Coronary artery (tissue), 2 donors: ENCODE measurements around the gene PPP1R18.

ENCODE experiments used
- DNase-seq: peaks from one replicate; pipeline ENCODE4 v3.0.0-alpha.2; 2017; ENCODE audit warnings: low spot score
- H3K27ac ChIP-seq, 2 donors: fragments of 200-600 bp; sonication (generic); one replicate each; pipeline ENCODE4 v1.5.1; 2016 to 2019
- H3K4me3 ChIP-seq: fragments of 200-600 bp; sonication (generic); 2 replicates; pipeline ENCODE4 v1.5.1; 2016; ENCODE audit warnings: mild to moderate bottlenecking, moderate library complexity
- TF ChIP-seq, protein P1 (sequence below): fragments of 200-600 bp; sonication (generic); IDR thresholded peaks from one replicate; pipeline ENCODE4 v1.5.1; 2019; ENCODE audit warnings: antibody characterized with exemption

The PPP1R18 gene

DNA sequence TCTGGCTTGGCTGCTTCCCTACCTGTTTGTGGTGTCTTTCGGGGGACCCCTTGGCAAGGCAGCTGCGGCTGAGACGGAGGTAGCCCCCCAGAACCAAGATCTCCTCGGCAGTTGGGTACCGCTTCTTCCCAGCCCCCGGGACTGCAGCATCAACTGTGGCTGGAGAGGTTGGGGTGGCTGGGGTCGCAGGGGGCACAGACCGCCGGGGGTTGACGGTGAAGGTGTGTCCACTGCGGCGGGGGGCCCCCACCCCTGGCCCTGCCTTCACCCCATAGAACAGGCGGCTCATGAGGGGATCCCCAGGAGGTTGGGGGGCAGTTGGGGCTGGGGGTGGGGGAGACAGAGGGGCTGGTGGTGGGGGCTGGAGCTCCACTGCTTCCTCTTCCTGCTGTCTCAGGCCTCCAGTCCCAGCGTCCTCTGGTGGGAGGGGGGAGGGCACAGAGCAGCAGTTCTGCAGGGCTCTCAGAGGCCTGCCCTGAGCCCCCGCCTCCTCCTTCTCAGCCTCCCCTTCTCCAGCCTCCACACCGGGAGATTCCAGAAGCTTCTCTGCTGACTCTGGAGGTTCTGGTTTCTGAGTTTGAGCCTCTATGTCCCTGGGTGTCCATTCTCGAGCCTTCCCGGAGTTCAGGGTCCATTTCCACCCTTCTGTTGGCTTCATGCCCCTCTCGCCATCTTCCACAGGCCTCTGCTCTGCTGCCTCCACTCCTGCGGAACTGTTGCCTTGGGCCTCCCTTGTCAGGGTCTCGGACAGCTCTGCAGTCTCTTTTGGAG lies 1.9 kb downstream of the PPP1R18 start:
- peak overlapping the region; percentile 95 to 100 for H3K27ac ChIP-seq
- H3K4me3 ChIP-seq = peak overlapping the region; percentile 91
- no peak for DNase-seq
- TF ChIP-seq, protein P1, sequence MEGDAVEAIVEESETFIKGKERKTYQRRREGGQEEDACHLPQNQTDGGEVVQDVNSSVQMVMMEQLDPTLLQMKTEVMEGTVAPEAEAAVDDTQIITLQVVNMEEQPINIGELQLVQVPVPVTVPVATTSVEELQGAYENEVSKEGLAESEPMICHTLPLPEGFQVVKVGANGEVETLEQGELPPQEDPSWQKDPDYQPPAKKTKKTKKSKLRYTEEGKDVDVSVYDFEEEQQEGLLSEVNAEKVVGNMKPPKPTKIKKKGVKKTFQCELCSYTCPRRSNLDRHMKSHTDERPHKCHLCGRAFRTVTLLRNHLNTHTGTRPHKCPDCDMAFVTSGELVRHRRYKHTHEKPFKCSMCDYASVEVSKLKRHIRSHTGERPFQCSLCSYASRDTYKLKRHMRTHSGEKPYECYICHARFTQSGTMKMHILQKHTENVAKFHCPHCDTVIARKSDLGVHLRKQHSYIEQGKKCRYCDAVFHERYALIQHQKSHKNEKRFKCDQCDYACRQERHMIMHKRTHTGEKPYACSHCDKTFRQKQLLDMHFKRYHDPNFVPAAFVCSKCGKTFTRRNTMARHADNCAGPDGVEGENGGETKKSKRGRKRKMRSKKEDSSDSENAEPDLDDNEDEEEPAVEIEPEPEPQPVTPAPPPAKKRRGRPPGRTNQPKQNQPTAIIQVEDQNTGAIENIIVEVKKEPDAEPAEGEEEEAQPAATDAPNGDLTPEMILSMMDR = no peak

DNA sequence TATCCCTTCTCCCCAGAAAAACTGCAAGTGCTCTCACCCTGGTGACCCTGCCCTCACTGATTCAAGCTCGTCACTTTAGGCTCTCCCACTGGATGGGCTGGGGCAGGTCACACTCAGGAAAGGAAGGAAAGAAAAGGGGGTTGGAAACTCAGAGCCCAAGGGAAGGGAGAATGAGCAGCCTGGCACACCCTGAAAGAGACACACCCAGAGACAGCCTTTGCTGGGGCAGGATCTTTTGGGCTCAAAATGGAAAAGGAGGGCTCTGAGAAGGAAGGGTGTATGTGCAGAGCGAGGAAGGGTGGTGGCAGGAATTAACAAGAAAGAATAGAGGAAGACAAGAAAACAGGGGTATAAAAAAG lies 2.5 kb downstream of the PPP1R18 start:
- TF ChIP-seq, protein P1 = no peak
- Histone ChIP-seq H3K27ac (peak overlapping the region; percentile 95 to 100), H3K4me3 (peak overlapping the region; percentile 91)
- DNase-seq = no peak

DNA sequence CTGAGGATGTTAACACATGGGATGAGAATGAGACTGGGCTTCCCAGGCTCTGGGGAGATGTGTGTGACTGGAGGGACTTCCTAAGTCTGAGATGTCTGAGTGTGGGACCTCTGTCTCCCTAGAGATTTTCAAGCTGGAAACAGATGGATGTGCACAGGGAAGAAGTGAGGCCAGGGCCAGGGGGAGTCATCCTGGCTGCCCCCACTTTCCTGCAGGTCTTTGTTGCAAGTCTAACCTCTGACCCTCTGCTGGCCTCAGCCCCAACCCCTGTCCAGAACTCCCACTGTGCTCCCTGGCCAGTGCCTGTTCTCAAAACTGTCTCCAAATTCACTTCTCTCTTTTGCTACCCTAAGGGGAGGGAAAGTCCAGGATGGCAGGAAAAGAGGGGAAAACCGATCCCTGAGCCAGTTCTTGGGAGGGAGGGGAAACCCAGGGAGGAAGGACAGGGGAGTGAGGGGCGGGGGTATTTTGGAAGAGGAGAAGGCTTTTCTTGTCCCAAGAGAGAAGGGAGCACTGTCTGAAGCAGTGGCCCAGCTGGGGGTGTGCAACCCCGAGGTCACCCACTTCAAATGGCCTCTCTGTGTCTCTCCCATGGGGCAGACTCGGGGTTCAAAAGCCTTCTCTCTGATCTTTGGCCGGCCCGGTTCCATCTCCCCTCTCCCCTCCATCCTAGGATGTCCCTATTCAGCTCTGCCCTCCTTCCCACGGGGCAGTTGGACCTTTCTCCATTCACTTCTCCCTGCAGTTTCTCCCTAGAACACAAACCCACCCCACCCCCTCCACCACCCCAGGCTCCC lies 3.1 kb downstream of the PPP1R18 start:
- DNase-seq = no peak
- Histone ChIP-seq H3K27ac (peak overlapping the region; percentile 95 to 100), H3K4me3 (peak overlapping the region; percentile 91)
- TF ChIP-seq, protein P1 = no peak

DNA sequence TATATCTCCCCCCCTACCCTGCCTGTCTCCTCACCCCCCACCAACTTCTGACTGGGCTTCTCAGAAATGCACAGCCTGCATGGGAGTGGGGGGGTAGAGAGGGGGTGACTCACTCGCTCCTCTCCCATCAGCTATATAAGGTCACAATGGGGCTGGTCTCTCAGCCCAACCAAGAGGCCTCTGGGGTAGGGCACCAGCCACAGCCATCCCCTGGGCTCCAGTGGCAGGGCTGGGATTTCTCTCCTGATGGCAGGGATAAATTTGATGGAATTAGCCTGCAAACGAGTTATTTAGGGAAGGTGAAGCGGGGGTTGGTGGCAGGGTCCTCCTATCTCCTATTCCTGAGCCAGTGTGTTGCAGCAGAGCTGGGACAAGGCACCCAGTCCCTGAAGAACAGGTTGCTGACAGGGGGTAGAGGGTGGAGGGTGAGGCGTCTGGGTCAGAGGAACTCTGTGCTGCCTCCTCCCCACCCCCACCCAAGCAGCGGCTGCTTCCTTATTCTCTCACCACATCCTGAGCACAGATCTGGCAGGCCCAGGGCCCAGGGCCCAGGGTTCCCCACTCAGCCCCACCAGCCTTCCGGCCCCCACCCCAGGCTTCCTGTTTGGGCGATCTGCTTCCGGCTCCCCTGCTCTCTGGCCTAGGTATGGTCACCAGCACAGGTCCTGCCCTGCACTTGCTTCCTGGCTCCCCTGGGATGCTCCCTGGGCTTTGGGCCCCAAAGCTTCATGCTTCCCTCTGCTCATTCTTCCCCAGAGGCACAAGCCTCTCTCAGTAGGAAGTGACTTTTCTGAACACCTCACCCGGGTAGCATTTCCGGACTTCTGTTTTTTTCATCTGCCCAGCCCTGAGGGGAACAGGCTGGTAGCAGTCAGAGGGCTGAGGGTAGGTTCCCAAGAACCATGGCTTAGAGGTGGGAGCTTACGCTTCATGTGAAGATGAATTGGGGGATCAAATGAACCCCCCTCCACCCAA lies 4.0 kb downstream of the PPP1R18 start:
- peak overlapping the region; percentile 91 for H3K4me3 ChIP-seq
- DNase-seq = peak; percentile 93
- H3K27ac ChIP-seq = peak overlapping the region; percentile 95 to 100
- TF ChIP-seq, protein P1 = no peak

DNA sequence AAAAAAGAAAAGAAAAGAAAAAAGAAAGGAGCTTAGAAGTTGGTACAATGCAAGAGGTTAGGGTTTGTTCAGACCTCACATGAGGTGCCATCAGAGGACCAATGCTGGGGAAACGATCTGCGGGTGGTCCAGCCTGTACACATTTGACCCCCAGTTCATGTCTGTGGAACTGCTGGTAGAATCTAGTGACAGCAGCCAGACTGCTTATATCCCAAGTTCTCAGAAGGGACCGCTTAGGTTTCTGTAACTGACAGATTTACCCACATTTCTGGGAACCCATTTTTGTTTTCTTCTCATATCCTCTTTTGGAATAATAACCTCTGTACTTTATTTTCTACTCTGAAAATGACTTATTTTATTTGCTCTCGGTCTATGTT lies 4.7 kb downstream of the PPP1R18 start:
- Histone ChIP-seq H3K4me3 (peak overlapping the region; percentile 91), H3K27ac (peak overlapping the region; percentile 95 to 100)
- TF ChIP-seq, protein P1 = no peak
- DNase-seq = no peak

DNA sequence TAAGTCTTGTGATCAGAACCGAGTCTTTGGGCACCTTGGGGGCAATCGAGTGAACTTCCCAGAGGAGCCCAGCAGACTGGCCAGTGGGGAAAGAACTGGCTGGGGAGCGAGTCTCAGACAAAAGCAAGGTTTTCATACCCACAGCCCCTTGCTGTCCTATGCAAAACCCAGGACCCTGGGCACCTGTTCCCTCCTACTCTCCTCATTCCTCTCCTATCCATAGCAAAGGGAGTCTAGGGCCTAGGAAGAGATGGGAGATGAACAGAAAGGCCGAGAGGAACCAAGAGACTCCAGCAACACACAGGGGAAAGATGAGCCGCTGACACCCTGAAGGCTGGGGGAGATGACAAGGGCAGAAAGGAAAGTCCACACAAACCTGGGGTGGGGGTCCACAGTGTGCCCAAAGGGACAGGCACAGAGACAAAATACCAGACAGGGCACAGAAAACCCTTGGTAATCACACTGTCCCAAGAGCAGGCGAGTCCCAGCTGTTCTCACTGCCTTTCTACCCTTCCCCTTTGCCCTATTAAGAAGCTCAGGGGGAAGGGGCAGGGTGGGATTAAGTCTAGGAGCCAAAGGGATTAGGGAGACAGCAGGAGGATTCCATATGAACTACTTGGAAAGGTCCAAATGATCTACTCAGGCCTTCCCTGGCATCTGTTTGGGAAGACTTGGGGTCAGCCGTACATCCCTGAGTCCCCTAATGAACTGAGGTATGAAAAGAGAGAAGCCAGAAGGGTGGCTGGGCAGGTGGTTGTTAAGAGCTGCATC lies 6.5 kb downstream of the PPP1R18 start:
- H3K27ac ChIP-seq = peak overlapping the region; percentile 76 to 95
- H3K4me3 ChIP-seq = peak overlapping the region; percentile 91
- TF ChIP-seq, protein P1 = no peak
- no peak for DNase-seq
